PC-3 (cell line): ENCODE data around the gene NMNAT2.

ENCODE experiments used
- CTCF ChIP-seq: fragments of 300-600 bp; sonication (generic); conservative IDR thresholded peaks from 2 replicates; pipeline ENCODE4 v1.5.1; 2017; ENCODE audit warnings: antibody characterized with exemption, low read depth, mild to moderate bottlenecking, low read length
- EZH2 ChIP-seq: fragments of 300-600 bp; sonication (generic); IDR thresholded peaks from one replicate; pipeline ENCODE4 v1.6.1; 2017; ENCODE audit warnings: antibody characterized with exemption, mild to moderate bottlenecking, low read length; ENCODE audit not compliant: unreplicated experiment
- EZH2phosphoT487 ChIP-seq: fragments of 300-600 bp; sonication (generic); IDR thresholded peaks from 2 replicates; pipeline ENCODE4 v1.6.1; 2018; ENCODE audit warnings: mild to moderate bottlenecking, antibody characterized with exemption, low read length, borderline replicate concordance

GRCh38 chr1:183466781-183467180 lies 48.6 kb upstream of the NMNAT2 start:
- TF ChIP-seq EZH2phosphoT487 (no peak), CTCF (no peak), EZH2 (no peak)
